ENCODE data around the gene CALY.
A peak's percentile ranks its signal among the peaks of the same experiment; 100 is the strongest.

Gene CALY

GRCh38 chr10:133282846-133283390 is 53.8 kb downstream of the CALY start:
- no peak for DNase-seq

GRCh38 chr10:133281628-133282372 is 54.9 kb downstream of the CALY start:
- DNase-seq, result no peak

GRCh38 chr10:133281084-133281483 is 55.6 kb downstream of the CALY start:
- no peak for DNase-seq

GRCh38 chr10:133280391-133281059 is 56.2 kb downstream of the CALY start:
- no peak for DNase-seq

GRCh38 chr10:133279326-133280226 is 57.1 kb downstream of the CALY start:
- no peak for DNase-seq

GRCh38 chr10:133278577-133279265 is 58.0 kb downstream of the CALY start:
- DNase-seq, result peak; percentile 59

- DNase-seq, result no peak
Observed at GRCh38 chr10:133277993-133278576, 58.6 kb downstream of the CALY start.

- DNase-seq, result no peak
Observed at GRCh38 chr10:133277277-133277992, 59.3 kb downstream of the CALY start.

GRCh38 chr10:133276435-133277201 is 60.1 kb downstream of the CALY start, which contains the start of gene ADAM8:
TSS of gene ADAM8 (minus strand) at chr10:133276868. CDS start at chr10:133276817, 51 bp downstream.
- peak; percentile 67 for DNase-seq

GRCh38 chr10:133276100-133276434 is 60.6 kb downstream of the CALY start:
- DNase-seq, result no peak

GRCh38 chr10:133275684-133276092 is 61.0 kb downstream of the CALY start:
- peak; percentile 59 for DNase-seq

GRCh38 chr10:133274751-133275683 is 61.7 kb downstream of the CALY start:
- peak; percentile 85 for DNase-seq
